ENCODE measurements around the gene NEK6. TPM values are rescaled to one million over a fixed set of nuclear protein-coding genes. Genes with fewer than 3 reads are reported as not detected.

The NEK6 gene
- total and polyA plus RNA-seq, 2 of the 8 experiments (the other 6 are each of a cell fraction or from before 2014, with no cell fraction given): 17.7 to 19.7 TPM

DNA sequence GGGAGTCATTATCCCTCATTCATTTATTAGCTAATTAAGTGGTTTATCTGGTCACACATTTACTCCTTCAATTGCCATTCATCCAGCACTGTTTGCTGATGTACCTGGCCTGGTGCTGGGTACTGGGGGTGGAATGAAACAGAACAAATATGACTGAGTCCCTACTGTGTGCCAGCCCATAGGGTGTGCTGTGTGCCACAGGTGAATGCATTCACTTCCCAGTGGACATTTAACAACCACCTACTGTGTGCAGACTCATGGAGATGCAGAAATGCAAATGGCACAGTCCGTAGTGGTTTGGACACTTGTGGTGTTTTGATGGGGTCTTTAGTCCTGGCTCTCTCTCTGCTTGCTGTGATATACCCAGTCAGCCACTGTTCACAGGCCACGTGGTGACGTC lies 10.5 kb downstream of the NEK6 start (continued):
- TF ChIP-seq, protein P1, sequence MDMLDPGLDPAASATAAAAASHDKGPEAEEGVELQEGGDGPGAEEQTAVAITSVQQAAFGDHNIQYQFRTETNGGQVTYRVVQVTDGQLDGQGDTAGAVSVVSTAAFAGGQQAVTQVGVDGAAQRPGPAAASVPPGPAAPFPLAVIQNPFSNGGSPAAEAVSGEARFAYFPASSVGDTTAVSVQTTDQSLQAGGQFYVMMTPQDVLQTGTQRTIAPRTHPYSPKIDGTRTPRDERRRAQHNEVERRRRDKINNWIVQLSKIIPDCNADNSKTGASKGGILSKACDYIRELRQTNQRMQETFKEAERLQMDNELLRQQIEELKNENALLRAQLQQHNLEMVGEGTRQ (IDR thresholded peaks at IDR 0.05; ENCODE audit: low read length): no peak
- TF ChIP-seq TAF7 (optimal IDR thresholded peaks at IDR 0.05; ENCODE audit: borderline replicate concordance, low read depth, low read length): no peak
- TF ChIP-seq KDM1A (IDR thresholded peaks at IDR 0.05; ENCODE audit: borderline replicate concordance, low read length): no peak
- TF ChIP-seq EZH2 (IDR thresholded peaks at IDR 0.05; ENCODE audit: low read depth, low read length, severe bottlenecking): no peak
- no peak for TF ChIP-seq MAFK (IDR thresholded peaks at IDR 0.05; ENCODE audit: low read depth, low read length)

Measured in H1 (cell line).